ENCODE results near the gene TRIM41. TPM values are rescaled to one million over a fixed set of nuclear protein-coding genes. Genes with fewer than 3 reads are reported as not detected.
A peak's percentile ranks its signal among the peaks of the same experiment; 100 is the strongest.

TRIM41 gene
- total and polyA plus RNA-seq, 2 of the 13 experiments (the other 11 are each of a cell fraction or from before 2014, with no cell fraction given): 10.2 to 16.7 TPM

- no peak for ATAC-seq
- Histone ChIP-seq H3K4me3 (replicated peaks in 1 of 3; ENCODE audit: insufficient read depth in 1 of 3, low read depth in 2 of 3, low read length in 3 of 3) (peak overlapping the region in 1 of 3 experiments; percentile 7; a peak in 1 of 6 replicates), H3K36me3 (replicated peaks in 1 of 2; ENCODE audit: control insufficient read depth in 1 of 2, insufficient read depth in 2 of 2, low read length in 2 of 2) (no peaks in the 10 kb centered on the region; a peak in 1 of 5 replicates), H3K27ac (ENCODE audit: extremely low read length, insufficient read depth, low read length) (no peak overlapping the region), H3K27me3 (ENCODE audit: control insufficient read depth in 1 of 2, insufficient read depth in 2 of 2, low read length in 2 of 2) (no peaks in the 10 kb centered on the region; a peak in 2 of 5 replicates), H3K79me2 (ENCODE audit: insufficient read depth, low read length) (peaks cover 12% of the 10 kb centered on the region), H3K4me1 (ENCODE audit: insufficient read depth, low read length) (peaks cover 47% of the 10 kb centered on the region), H2AFZ (ENCODE audit: low read length) (no peak overlapping the region), H3K9ac (ENCODE audit: insufficient read depth, low read depth, low read length) (no peak overlapping the region), H4K20me1 (ENCODE audit: insufficient read depth, low read length) (no peaks in the 10 kb centered on the region), H3K9me3 (ENCODE audit: low read length) (no peaks in the 10 kb centered on the region), H3K4me2 (ENCODE audit: low read depth, low read length) (peak overlapping the region; percentile 41; the same call in 1 of the 2 replicates)
- intact Hi-C loops (cut with micrococcal nuclease; ENCODE audit: unreplicated experiment): no loop called here
- DNase-seq (ENCODE audit: low spot score): no peak
- POLR2A ChIA-PET: no interaction called here
- in situ Hi-C loops (cut with HindIII; ENCODE audit: extremely low pct_ligation_motif_present, low pct_unique_long_range_greater_than_20kb): loop anchor here (5.0 kb wide), 1 partner anchor 33 kb away; no protein-coding TSS in a partner anchor
- no TSS peak for BruUV-seq (replicated peaks)
- FAIRE-seq: no peak
- CTCF ChIA-PET (ENCODE audit: low intra/inter-chr PET ratio, low total read pairs): no interaction called here
- 67% methylated on average over 10 of the region's 10 CpGs for WGBS (ENCODE audit: low lambda C conversion rate)
- TF ChIP-seq, protein P1, sequence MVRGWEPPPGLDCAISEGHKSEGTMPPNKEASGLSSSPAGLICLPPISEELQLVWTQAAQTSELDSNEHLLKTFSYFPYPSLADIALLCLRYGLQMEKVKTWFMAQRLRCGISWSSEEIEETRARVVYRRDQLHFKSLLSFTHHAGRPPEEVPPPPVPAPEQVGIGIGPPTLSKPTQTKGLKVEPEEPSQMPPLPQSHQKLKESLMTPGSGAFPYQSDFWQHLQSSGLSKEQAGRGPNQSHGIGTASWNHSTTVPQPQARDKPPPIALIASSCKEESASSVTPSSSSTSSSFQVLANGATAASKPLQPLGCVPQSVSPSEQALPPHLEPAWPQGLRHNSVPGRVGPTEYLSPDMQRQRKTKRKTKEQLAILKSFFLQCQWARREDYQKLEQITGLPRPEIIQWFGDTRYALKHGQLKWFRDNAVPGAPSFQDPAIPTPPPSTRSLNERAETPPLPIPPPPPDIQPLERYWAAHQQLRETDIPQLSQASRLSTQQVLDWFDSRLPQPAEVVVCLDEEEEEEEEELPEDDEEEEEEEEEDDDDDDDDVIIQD (CRISPR knock-in tag; IDR thresholded peaks at IDR 0.05; ENCODE audit: low read depth): no peak
- TF ChIP-seq ZFAT (CRISPR knock-in tag; conservative IDR thresholded peaks at IDR 0.05) (no peak), ZNF354B (CRISPR knock-in tag; IDR thresholded peaks at IDR 0.05) (no peak), HDAC1 (CRISPR knock-in tag; IDR thresholded peaks at IDR 0.05) (no peak), ATF2 (CRISPR knock-in tag; IDR thresholded peaks at IDR 0.05) (no peak), BCLAF1 (IDR thresholded peaks at IDR 0.05) (no peak), HNRNPH1 (optimal IDR thresholded peaks at IDR 0.05; ENCODE audit: low read depth, low read length) (no peak), ZNF230 (CRISPR knock-in tag; IDR thresholded peaks at IDR 0.05) (no peak), SP5 (CRISPR knock-in tag; IDR thresholded peaks at IDR 0.05; ENCODE audit: borderline replicate concordance, low read depth) (no peak), ZNF335 (CRISPR knock-in tag; IDR thresholded peaks at IDR 0.05) (no peak), ETV6 (CRISPR knock-in tag; conservative IDR thresholded peaks at IDR 0.05) (no peak), ZNF713 (CRISPR knock-in tag; IDR thresholded peaks at IDR 0.05) (no peak), E2F5 (CRISPR knock-in tag; conservative IDR thresholded peaks at IDR 0.05) (no peak), XRCC5 (optimal IDR thresholded peaks at IDR 0.05; ENCODE audit: low read length) (no peak)
- TF ChIP-seq, protein P2, sequence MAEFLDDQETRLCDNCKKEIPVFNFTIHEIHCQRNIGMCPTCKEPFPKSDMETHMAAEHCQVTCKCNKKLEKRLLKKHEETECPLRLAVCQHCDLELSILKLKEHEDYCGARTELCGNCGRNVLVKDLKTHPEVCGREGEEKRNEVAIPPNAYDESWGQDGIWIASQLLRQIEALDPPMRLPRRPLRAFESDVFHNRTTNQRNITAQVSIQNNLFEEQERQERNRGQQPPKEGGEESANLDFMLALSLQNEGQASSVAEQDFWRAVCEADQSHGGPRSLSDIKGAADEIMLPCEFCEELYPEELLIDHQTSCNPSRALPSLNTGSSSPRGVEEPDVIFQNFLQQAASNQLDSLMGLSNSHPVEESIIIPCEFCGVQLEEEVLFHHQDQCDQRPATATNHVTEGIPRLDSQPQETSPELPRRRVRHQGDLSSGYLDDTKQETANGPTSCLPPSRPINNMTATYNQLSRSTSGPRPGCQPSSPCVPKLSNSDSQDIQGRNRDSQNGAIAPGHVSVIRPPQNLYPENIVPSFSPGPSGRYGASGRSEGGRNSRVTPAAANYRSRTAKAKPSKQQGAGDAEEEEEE (CRISPR knock-in tag; IDR thresholded peaks at IDR 0.05; ENCODE audit: borderline replicate concordance): no peak
- TF ChIP-seq, protein P3, sequence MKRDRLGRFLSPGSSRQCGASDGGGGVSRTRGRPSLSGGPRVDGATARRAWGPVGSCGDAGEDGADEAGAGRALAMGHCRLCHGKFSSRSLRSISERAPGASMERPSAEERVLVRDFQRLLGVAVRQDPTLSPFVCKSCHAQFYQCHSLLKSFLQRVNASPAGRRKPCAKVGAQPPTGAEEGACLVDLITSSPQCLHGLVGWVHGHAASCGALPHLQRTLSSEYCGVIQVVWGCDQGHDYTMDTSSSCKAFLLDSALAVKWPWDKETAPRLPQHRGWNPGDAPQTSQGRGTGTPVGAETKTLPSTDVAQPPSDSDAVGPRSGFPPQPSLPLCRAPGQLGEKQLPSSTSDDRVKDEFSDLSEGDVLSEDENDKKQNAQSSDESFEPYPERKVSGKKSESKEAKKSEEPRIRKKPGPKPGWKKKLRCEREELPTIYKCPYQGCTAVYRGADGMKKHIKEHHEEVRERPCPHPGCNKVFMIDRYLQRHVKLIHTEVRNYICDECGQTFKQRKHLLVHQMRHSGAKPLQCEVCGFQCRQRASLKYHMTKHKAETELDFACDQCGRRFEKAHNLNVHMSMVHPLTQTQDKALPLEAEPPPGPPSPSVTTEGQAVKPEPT (CRISPR knock-in tag; IDR thresholded peaks at IDR 0.05; ENCODE audit: low read depth): no peak
These were observed 2.9 kb upstream of the TRIM41 start for GRCh38 chr5:181220178-181220515.
